ENCODE measurements around the gene NARS2.

DNA sequence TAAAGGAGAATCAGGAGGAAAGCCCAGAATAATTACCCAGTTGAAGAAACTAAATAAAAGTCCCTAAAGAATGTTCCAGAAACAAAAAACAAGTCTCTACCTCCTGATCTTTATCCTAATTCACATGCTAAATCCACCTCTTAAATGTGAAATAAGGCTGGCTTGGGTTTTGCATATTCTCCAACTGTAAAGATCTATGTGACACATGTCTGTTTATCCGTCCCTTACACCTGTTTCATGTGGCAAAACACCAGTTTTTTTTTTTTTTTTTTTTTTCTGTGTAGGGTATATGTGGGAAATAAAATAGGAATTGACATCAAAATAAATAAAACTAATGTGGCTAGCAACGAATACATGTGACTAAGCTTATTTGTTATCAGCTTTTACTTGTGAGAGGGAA is 70.5 kb downstream of the NARS2 start:
- TF ChIP-seq, protein P1, sequence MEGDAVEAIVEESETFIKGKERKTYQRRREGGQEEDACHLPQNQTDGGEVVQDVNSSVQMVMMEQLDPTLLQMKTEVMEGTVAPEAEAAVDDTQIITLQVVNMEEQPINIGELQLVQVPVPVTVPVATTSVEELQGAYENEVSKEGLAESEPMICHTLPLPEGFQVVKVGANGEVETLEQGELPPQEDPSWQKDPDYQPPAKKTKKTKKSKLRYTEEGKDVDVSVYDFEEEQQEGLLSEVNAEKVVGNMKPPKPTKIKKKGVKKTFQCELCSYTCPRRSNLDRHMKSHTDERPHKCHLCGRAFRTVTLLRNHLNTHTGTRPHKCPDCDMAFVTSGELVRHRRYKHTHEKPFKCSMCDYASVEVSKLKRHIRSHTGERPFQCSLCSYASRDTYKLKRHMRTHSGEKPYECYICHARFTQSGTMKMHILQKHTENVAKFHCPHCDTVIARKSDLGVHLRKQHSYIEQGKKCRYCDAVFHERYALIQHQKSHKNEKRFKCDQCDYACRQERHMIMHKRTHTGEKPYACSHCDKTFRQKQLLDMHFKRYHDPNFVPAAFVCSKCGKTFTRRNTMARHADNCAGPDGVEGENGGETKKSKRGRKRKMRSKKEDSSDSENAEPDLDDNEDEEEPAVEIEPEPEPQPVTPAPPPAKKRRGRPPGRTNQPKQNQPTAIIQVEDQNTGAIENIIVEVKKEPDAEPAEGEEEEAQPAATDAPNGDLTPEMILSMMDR (IDR thresholded peaks at IDR 0.05), result no peak
- TF ChIP-seq EP300 (IDR thresholded peaks at IDR 0.05) (no peak), POLR2AphosphoS5 (IDR thresholded peaks at IDR 0.05) (no peak)
